Activated CD8-positive, alpha-beta memory T cell treated with anti-CD3 and anti-CD28 coated beads for 4 hours (primary cell): Measurements from ENCODE around the gene HOGA1.

Source experiments
- DNase-seq, 2 donors: peaks; one replicate each; pipeline ENCODE4 v3.0.0-alpha.2; 2020; ENCODE audit warnings: low read depth in 2 of 2

Gene HOGA1

DNA sequence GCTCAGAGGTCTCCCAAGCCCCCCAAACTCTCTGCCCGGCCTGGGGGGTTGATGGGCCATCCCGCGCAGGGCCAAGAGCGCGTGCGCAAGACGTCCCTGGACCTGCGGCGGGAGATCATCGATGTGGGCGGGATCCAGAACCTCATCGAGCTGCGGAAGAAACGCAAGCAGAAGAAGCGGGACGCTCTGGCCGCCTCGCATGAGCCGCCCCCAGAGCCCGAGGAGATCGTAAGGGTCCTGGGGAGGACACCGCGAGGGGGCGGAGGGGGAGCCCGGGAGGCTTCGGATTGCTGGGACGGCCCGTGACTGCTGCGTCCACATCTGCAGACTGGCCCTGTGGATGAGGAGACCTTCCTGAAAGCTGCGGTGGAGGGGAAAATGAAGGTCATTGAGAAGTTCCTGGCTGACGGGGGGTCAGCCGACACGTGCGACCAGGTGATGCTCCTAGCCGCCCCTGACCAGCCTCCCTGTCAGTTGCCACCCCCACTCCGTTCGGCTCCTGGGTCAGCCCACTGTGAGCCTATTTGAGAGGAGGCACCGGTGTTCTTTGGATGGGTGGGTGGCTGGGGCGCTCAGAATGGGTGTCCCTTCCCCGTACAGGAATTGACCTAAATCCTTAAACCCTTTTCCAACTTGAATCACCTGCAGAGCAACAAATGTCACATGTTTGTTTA, 5.9 kb upstream of the HOGA1 start:
- DNase-seq = no peak

DNA sequence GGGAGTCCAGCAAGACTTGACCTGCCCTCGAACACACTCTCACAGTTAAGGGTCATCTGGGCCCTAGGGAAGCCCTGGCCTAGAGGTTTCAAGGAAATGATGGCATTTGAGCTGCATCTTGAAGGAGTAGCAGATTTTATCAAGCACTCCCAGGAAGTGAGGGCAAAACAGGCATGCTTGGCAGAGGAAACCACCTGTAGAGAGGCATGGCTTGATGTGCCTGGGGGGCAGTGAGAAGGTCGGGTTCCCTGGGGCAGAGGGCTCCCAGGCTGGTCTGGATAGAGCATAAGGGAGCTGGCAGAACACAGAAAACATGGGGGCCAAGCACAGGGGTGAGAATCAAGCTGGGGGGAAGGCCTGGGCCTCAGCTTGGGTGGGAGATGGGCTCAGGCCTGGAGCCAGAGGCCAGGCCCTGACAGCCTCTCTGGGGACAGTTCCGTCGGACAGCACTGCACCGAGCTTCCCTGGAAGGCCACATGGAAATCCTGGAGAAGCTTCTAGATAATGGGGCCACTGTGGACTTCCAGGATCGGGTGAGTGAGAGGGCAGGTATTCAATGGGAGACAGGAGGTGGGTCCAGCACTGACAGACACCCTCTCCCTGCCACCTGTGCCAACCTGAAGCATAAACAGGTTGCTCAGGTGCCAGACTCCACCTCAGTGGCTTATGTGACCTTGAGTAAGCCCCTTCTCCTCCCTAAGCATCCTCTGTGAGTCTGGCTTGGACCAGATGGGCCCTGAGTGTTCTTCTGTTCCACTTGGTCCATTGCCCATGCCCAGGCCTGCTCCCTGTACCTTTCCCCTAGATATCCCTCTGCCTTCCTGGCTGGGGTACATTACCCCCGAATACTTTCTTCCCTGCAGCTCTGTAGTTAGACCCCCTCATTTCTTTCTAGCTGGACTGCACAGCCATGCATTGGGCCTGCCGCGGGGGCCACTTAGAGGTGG, 3.5 kb upstream of the HOGA1 start:
- no peak for DNase-seq

DNA sequence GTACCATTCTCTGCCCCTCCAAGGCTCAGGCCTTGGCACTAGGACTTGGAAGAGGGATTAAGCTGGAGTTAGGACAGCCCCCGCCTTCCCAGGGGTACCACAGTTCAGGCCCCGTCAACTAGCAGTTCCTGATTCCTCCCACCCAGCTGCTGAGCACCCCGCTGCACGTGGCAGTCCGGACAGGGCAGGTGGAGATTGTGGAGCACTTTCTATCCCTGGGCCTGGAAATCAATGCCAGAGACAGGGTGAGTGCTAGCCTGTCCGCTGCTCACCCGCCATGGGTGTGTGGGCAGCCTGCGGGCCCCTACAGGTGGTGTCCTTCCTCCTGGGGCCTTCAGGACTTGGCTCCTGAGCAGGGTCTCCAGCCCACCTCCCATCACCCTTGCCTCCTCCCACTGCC, 2.0 kb upstream of the HOGA1 start:
- no peak for DNase-seq

DNA sequence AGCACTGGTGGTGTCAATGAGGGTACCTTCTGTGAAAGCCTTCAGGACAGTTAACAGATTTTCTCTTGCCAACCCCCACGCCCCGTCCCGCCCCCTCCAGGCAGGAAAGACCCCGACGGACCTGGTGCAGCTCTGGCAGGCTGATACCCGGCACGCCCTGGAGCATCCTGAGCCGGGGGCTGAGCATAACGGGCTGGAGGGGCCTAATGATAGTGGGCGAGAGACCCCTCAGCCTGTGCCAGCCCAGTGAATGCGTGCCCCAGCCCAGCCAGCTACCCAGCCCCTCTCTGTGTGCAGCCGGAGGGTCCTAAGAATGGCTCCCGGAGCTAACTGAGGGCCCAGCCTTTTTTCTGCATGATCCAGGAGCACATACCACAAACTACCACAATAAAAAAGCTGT, 713 bp upstream of the HOGA1 start:
- no peak for DNase-seq

DNA sequence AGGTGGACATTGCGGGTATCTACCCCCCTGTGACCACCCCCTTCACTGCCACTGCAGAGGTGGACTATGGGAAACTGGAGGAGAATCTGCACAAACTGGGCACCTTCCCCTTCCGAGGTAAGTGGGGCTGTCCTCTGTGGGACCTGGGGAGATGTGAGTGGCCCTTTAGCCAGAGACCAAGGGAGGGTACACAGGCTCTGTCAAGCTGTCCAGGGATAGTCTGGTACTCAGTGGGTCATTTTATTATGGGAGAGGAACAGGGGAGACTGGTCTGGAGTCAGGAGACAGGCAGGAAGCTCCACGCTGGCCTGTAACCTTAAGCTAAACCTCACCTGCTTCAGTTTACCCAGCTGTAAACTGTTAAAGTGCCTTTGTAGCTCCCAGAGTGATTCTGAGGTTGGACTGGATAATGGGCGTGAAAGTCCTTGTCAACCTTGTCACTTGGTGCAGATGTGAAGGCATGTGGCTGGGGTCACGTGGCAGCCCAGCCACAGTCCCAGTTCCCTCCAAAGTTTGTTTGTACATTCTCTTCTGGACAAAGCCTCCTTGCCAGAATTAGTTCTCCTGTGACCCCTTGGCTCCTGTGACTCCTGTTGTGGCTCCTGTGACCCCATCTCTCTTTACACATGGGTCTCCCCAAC, 729 bp downstream of the HOGA1 start:
- no peak for DNase-seq

DNA sequence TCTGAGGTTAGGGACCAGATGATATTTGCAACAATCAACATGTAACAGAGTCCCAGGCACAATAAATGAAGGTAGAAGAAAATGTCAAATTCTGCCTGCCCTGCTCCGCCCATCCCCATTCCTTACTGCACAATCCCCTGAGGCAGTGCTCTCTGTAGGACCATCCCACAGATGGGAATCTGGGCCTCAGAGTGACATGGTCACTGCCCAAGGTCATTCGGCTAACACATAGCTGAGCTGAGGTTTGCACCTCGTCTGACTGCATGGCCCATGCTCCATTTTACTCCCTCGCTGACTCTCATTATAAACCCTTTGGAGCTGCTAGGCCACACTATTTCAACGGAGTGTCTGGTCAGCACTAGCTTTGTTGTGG, 1.2 kb downstream of the HOGA1 start:
- no peak for DNase-seq

DNA sequence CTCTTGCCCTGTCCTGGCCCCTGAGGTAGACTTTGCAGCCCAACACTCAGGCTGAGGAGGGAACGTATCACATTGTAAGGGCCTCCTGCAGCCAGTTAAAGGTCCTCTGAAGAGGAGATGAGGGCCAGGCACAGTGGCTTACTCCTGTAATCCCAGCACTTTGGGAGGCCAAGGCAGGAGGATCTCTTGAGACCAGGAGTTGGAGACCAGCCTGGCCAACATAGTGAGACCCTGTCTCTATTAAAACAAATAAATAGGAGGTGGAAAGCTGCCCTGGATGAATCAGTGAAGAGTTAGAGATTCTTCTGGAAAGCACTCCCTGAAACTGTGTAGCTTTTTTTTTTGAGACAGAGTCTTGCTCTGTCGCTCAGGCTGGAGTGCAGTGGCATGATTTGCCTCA, 3.0 kb downstream of the HOGA1 start:
- DNase-seq = no peak

DNA sequence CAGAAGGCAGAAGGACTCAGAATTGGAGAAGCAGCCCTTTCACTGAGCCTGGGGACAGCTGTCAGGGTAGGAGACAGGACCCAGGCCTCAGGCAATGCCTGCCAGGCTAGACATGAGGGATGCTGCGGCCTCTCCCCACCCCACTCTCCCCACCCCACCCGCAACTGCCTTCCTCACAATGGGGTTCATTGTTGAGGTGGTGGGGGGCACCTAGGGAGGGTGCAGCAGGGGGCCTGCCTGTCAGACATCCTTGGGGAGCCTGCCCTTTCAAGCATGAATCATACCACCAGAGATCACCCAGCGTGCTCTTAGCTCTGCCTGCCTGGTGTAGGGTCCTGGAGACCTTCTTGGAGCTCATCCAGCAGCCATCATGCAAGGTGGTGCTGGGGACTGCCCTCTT, 5.3 kb downstream of the HOGA1 start, which contains the start of gene C10orf62:
Gene C10orf62 (plus strand): TSS at position 243 of the 400 bp plus-strand sequence. CDS start 177 bp downstream, outside the sequence.
- no peak for DNase-seq

DNA sequence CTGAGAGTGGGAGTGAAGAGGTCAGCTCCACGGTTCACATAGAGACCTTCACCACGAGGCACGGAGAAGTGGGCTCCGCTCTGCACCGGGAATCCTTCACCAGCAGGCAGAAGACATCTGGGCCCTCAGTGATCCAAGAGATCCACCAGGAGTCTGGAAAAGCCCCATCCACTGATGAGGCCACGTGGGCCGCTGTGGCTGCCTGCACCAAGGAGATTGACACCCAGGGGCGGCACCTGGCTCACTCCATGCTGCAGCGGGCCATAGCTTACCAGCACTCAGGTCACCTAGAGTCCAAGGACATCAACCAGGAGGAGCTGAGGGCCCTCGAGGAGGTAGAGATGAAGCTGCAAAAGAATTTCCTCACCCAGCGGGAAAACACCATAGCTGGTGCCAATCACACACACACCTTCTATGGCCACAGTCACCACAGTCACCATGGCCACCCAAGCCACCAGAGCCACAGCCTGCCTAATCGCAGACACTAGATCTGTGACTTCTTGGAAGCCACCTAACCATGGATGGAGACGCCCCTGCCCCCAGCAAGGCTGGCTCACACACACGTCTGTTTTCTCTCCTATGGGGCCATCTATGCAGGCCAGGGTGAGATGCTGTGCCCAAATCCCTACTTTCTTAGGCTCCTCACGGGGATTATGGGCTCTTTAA, 6.0 kb downstream of the HOGA1 start:
- DNase-seq = no peak

DNA sequence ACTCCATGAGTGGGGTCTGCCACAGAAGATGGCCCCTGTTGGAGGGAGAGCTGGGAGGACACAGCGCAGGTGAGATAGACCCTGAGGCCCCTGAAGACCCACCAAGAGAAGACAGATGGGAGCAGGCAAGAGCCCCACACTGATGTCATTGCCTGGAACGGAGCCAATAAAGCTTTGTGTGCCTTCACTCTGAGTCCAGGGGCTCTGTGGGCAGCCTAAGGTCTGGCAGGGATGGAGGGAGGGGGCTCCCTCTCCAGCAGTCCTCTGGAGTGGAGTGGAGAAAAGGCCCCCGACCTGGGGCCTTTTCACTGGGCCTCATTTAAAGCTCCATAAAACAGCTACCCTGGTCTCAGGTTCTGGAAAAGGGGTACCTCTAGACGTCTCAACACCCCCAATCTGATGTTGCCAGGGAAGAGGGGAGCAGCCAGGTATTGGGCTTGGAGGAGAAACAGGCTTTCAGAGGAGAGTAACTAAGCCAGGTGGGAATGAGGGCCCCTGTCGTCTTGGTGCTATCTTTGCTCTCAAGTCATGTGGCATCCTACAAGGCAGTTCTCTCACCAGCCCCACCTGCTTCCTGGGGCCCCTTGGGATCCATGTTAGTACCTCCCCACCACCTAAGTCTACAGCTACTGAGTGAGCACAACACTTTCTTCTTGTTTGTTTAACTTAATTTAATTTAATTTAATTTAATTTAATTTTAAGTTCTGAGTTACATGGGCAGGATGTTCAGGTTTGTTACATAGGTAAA, 6.7 kb downstream of the HOGA1 start:
- no peak for DNase-seq

DNA sequence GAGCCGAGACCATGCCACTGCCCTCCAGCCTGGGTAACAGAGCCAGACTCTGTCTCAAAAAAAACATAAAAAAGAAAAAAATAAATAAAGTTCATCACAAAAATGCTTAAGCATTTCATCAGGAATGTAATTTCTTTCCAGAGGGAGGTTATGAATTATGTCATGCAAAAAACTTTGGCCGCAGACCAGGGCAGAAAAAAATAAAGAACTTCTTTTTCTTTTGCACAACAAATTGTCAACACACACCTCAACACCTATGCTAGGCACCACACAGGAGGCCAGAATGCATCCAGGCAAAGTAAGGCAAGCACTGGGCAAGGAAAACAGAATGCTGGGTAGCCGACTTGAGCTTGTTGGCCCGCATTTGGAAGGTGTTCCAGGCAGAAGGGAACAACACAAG, 9.2 kb downstream of the HOGA1 start:
- DNase-seq = no peak

DNA sequence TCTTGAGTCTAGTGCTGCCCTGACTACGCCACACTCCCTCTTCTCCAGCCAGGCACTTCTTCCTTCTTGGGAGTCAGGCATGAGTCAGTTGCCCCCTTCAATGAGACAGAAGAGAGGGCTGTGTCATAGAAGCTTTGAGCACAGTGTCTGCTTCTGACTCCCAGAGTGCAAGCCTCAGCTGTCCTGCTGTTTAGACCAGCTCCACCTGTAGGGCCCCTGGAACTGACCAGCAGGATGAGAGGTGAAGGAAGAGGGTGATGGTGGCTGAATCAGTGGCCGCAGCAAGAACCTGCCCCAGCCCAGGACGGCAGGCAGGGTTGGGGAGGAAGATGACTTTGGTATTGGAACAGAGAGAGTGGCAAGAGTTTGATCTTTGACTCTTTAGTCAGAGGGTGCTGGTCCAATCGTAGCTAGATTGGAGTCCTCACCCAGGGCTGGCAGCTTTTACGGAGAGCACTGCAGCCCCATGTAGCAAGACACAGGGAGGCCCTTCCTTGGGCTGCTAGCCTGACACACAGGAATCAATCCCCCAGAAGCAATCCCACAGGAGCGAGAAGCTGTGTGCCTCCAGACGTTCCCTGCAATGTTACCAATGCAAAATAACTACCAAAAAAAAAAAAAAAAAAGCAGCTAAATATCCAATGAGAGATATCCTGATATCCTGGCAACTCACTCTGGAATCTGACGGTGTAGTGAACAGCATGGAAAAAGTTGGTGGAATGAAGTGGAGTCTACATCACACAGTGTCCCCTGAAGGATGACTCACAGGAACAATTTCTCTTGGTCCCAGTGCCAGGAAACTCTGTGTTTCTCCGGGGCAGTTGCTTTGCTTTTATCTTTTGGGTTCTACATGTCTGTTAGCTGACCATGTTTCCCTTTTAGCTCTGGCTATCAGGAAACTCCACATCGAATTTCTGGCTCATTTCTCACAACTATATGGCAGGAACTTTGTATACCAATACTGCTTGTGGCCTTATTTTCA, 12.2 kb downstream of the HOGA1 start:
- DNase-seq = no peak

DNA sequence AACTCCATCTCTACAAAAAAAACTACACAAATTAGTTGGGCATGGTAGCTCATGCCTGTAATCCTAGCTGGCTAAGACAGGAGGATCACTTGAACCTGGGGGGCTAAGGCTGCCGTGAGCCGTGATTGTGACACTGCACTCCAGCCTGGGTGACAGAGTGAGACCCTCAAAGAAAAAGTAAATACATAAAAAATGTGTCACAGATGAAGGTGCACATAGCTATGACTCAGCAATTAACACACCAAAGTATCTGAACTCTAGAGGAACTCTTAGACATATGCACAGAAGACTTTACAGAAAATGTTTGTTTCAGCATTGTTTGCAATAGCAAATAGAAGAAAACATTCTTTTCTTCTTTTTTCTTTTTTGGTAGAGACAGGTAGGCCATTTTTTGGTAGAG, 13.6 kb downstream of the HOGA1 start:
- DNase-seq = no peak

DNA sequence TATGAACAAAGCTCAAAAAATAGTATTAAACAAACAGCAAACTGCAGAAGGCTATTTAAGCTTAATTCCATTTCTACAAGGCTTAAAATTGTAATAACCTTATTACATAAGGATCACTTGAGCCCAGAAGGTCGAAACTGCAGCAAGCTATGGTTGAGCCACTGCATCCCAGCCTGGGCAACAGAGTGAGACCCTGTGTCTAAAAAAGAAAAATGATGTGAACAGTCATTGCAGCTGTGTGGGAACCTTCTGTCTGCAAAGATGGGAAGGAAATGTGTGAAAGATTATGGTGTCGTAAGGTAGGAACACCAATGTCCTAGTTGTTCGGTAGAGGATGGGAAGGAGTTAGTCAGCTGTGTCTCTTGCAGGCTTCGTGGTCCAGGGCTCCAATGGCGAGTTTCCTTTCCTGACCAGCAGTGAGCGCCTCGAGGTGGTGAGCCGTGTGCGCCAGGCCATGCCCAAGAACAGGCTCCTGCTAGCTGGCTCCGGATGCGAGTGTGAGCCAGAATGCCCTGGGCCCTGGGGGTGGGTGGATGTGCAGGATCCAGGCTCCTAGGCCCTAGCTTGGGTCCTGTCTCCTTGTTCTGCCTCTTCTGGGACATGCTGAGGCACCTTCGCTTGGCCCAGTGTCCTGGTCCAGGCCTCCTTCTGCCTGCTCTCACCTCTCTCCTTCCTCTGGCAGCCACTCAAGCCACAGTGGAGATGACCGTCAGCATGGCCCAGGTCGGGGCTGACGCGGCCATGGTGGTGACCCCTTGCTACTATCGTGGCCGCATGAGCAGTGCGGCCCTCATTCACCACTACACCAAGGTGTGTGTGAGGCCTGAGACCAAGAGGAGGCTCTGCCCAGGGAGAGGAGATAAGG, 14.4 kb downstream of the HOGA1 start:
- DNase-seq = no peak

DNA sequence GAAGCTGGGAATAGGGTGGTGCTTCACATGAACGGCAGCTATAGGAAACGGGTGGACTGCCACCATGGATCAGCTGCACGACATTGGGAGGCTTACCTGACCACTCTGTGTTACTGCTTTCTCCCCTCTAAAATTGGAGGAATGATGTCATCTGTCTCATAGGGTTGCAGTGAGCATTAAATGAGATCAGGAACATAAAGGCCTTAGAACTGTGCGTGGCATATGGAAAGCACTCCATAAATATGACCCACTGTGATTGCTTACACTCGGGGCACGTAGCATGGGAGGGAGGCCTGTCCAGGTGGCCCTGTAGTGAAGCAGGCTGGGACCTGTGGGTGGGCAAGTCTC, 15.1 kb downstream of the HOGA1 start:
- DNase-seq = no peak

DNA sequence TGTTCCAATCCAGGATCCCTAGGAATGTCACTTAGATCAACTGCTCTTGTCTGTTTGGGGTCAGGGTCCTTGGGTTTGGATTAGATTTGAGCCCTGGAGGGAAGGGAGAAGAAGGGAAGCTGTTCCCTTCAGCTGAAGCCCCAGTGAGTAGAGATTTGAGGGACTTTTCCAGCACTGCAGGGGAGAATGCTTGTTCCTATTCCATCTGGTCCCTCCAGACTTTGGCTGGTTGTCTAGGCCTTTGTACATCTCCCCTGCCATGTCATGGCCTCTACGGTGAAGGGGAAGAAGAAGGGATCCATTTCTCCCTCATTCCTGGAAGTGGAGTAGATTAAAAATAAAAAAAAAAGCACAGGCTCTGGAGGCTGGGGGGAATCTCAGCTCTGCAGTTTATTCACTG, 16.4 kb downstream of the HOGA1 start:
- no peak for DNase-seq

DNA sequence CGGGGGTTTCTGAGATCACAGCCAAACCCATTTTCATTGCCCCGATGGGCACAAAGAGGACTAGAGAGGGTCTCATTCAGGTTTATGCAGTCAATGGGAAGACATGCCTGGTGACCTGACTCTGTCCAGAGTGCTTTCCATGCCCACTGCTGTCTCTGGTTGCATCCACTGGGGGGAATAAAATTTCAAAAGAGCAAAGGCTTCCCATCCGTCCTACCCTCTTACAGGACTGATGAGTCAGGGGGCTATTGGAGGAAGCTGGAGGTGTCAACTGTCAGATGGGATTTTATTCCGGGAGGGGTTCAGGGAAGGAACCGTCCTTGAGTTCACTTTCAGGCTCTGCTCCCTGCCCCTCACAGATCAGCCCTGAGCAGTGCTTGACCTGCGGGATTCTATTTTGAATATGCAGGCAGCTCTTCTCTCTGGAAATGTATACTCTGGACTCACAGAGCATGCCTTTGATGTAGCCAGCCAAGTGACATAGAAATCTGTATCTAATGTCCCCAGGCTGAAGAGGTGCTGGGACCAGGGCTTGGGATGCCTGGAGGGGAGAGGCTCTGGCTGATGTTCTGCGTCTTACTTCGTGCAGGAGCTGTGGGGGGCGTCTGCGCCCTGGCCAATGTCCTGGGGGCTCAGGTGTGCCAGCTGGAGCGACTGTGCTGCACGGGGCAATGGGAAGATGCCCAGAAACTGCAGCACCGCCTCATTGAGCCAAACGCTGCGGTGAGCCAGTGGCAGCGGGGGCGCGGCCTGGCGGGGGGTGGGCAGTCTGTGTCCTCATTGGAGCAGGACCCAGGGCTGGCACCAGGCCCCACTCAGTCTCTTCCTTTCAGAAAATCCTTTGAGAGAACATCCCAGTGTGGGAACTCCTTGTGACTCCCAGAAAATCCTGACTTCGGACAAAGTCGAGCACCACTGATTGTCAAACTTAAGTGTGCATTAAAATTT, 17.4 kb downstream of the HOGA1 start:
- no peak for DNase-seq

DNA sequence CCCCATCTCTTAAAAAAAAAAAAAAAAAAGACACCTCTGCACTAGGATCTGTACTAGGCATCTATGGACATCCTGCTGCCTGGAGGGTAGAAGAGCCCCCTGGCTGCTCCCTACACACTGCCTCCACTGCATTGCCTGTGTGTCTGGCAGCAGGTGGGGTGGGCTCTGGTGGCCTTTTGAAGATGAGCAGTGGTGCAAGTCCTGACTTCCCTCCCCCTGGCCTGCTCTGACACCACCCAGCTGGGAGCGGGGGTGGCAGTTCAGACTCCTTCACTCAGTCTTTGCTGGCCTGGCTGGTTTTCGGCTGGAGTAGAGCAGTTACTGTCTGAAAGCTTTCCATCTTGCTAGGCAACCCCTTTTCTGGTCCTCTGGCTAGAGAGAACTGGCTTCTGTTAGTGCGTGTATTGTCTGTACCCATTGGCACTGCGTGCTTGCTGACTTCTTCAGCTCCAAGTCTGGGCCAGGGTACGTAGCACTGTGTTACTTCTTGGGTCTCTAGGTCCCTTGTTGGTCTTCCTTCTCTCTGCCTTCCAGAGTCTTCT, 23.0 kb downstream of the HOGA1 start:
- no peak for DNase-seq
